Measurements from ENCODE around the gene DNAJB13. TPM values are rescaled to one million over a fixed set of nuclear protein-coding genes. Genes with fewer than 3 reads are reported as not detected.

DNAJB13 gene
- total RNA-seq, 2 experiments from 2014 or later: not detected

- ChIA-PET POLR2A (interaction anchor here (1.3 to 2.8 kb wide), 2 partner anchors 23 to 36 kb away, joined by 4 to 22 read pairs; partner anchors contain the start of gene UCP2), CTCF (no interaction called here)
- no peaks in the 10 kb centered on the region for H3K27me3 Mint-ChIP-seq
- H3K4me3 Mint-ChIP-seq: no peak overlapping the region
- no peak for DNase-seq
- no peaks in the 10 kb centered on the region for H3K9me3 Mint-ChIP-seq
- H3K27ac Mint-ChIP-seq: no peak overlapping the region
- H3K4me1 Mint-ChIP-seq: peaks cover 51% of the 10 kb centered on the region
- peaks cover 48% of the 10 kb centered on the region for H3K36me3 Mint-ChIP-seq (ENCODE audit: low read depth)
Measured at GRCh38 chr11:74017631-74018030, 66.8 kb downstream of the DNAJB13 start.

- ChIA-PET POLR2A (interaction anchor here (1.3 to 2.9 kb wide), 3 partner anchors 7 to 37 kb away, joined by 4 to 22 read pairs (median 11); partner anchors contain the start of gene UCP2), CTCF (interaction anchor here (1.0 kb wide), 1 partner anchor 38 kb away, joined by 4 read pairs; no protein-coding TSS in a partner anchor)
- H3K27ac Mint-ChIP-seq: no peak overlapping the region
Measured at GRCh38 chr11:74018331-74019005, 67.6 kb downstream of the DNAJB13 start.

GRCh38 chr11:74019104-74019738 is 68.4 kb downstream of the DNAJB13 start:
- H3K36me3 Mint-ChIP-seq (ENCODE audit: low read depth): peaks cover 54% of the 10 kb centered on the region

More at GRCh38 chr11:74018331-74019005, 67.6 kb downstream of the DNAJB13 start:
- no peak for DNase-seq
- no peaks in the 10 kb centered on the region for H3K27me3 Mint-ChIP-seq
- H3K4me3 Mint-ChIP-seq: no peak overlapping the region
- H3K4me1 Mint-ChIP-seq: peaks cover 51% of the 10 kb centered on the region
- H3K9me3 Mint-ChIP-seq: no peaks in the 10 kb centered on the region
- peaks cover 52% of the 10 kb centered on the region for H3K36me3 Mint-ChIP-seq (ENCODE audit: low read depth)

GRCh38 chr11:74019860-74020259 is 69.0 kb downstream of the DNAJB13 start:
- Mint-ChIP-seq H3K27ac (no peak overlapping the region), H3K9me3 (no peaks in the 10 kb centered on the region), H3K4me3 (no peak overlapping the region), H3K27me3 (no peaks in the 10 kb centered on the region), H3K36me3 (ENCODE audit: low read depth) (peaks cover 51% of the 10 kb centered on the region), H3K4me1 (peaks cover 50% of the 10 kb centered on the region)
- ChIA-PET POLR2A (interaction anchor here (2.2 to 2.9 kb wide), 3 partner anchors 9 to 38 kb away, joined by 11 to 22 read pairs (median 11); partner anchors contain the start of gene UCP2), CTCF (interaction anchor here (1.0 to 1.6 kb wide), 2 partner anchors 36 to 40 kb away, joined by 3 to 4 read pairs; no protein-coding TSS in a partner anchor)
- peak; percentile 46 for DNase-seq

More at GRCh38 chr11:74019104-74019738, 68.4 kb downstream of the DNAJB13 start:
- ChIA-PET CTCF (interaction anchor here (1.0 to 1.6 kb wide), 2 partner anchors 35 to 39 kb away, joined by 3 to 4 read pairs; no protein-coding TSS in a partner anchor), POLR2A (interaction anchor here (2.2 to 2.9 kb wide), 3 partner anchors 8 to 37 kb away, joined by 11 to 22 read pairs (median 11); partner anchors contain the start of gene UCP2)
- Mint-ChIP-seq H3K4me3 (no peak overlapping the region), H3K9me3 (no peaks in the 10 kb centered on the region), H3K4me1 (peaks cover 52% of the 10 kb centered on the region), H3K27ac (no peak overlapping the region), H3K27me3 (no peaks in the 10 kb centered on the region)
- no peak for DNase-seq

Other genes with a start within 250 kb of the DNAJB13 start
- 100 to 1,000 TPM; 104 to 108 TPM for gene RAB6A, start 190.0 kb upstream of the DNAJB13 start, total RNA-seq
- gene MRPL48, start 163.2 kb upstream of the DNAJB13 start, total RNA-seq: 10 to 100 TPM; 35.9 to 45.5 TPM
- gene COA4, start 74.2 kb upstream of the DNAJB13 start, total RNA-seq: 10 to 100 TPM; 49.8 to 51.5 TPM
- gene PAAF1, start 74.0 kb upstream of the DNAJB13 start, total RNA-seq: 10 to 100 TPM; 21.6 TPM
- 100 to 1,000 TPM; 400 to 407 TPM for gene UCP2, start 31.8 kb downstream of the DNAJB13 start, total RNA-seq
- gene UCP3, start 58.1 kb downstream of the DNAJB13 start, total RNA-seq: 1 to 10 TPM; 1.8 to 2.4 TPM
- 10 to 100 TPM; 30.8 to 32.2 TPM for gene C2CD3, start 220.0 kb downstream of the DNAJB13 start, total RNA-seq
- 10 to 100 TPM; 27.3 to 28.0 TPM for gene PPME1, start 220.3 kb downstream of the DNAJB13 start, total RNA-seq